ENCODE results near the gene RTL10. TPM values are rescaled to one million over a fixed set of nuclear protein-coding genes. Genes with fewer than 3 reads are reported as not detected.

The RTL10 gene
- 6.4 TPM for total RNA-seq

GRCh38 chr22:19854778-19855503, at the start of gene RTL10, which contains the start of gene GNB1L:
Gene RTL10, minus strand, starts transcription at chr22:19854874. Its CDS starts 2,613 bp downstream, at chr22:19852261.
Gene GNB1L, minus strand, starts transcription at chr22:19854874. Its CDS starts 33,519 bp downstream, at chr22:19821355.
- H3K4me1 ChIP-seq (ENCODE audit: insufficient read depth, low read length), result peaks cover 31% of the 10 kb centered on the region
- peak within 1 kb of the TSS; percentile 72 for H3K4me3 ChIP-seq (ENCODE audit: low read length)
- H3K27me3 ChIP-seq (ENCODE audit: insufficient read depth, low read length), result no peaks in the 10 kb centered on the region
- H3K9me3 ChIP-seq (ENCODE audit: low read depth, low read length), result no peaks in the 10 kb centered on the region

- no peaks in the 10 kb centered on the region for H3K27me3 ChIP-seq (ENCODE audit: insufficient read depth, low read length)
These were observed 49.6 kb upstream of the RTL10 start for GRCh38 chr22:19904174-19904856.

GRCh38 chr22:19903513-19903912, 48.8 kb upstream of the RTL10 start:
- Histone ChIP-seq H3K27me3 (ENCODE audit: insufficient read depth, low read length) (no peaks in the 10 kb centered on the region), H3K4me3 (ENCODE audit: low read length) (no peak overlapping the region), H3K4me1 (ENCODE audit: insufficient read depth, low read length) (no peaks in the 10 kb centered on the region), H3K9me3 (ENCODE audit: low read depth, low read length) (no peaks in the 10 kb centered on the region)

More at GRCh38 chr22:19904174-19904856, 49.6 kb upstream of the RTL10 start:
- Histone ChIP-seq H3K4me3 (ENCODE audit: low read length) (no peak overlapping the region), H3K9me3 (ENCODE audit: low read depth, low read length) (no peaks in the 10 kb centered on the region), H3K4me1 (ENCODE audit: insufficient read depth, low read length) (no peaks in the 10 kb centered on the region)

- Histone ChIP-seq H3K4me1 (ENCODE audit: insufficient read depth, low read length) (no peaks in the 10 kb centered on the region), H3K27me3 (ENCODE audit: insufficient read depth, low read length) (no peaks in the 10 kb centered on the region), H3K4me3 (ENCODE audit: low read length) (no peak overlapping the region), H3K9me3 (ENCODE audit: low read depth, low read length) (no peaks in the 10 kb centered on the region)
These were observed 48.4 kb upstream of the RTL10 start for GRCh38 chr22:19903031-19903430.

GRCh38 chr22:19902245-19902715, 47.6 kb upstream of the RTL10 start:
- H3K27me3 ChIP-seq (ENCODE audit: insufficient read depth, low read length), result no peaks in the 10 kb centered on the region
- no peaks in the 10 kb centered on the region for H3K4me1 ChIP-seq (ENCODE audit: insufficient read depth, low read length)
- H3K4me3 ChIP-seq (ENCODE audit: low read length), result no peak overlapping the region
- no peaks in the 10 kb centered on the region for H3K9me3 ChIP-seq (ENCODE audit: low read depth, low read length)

- H3K4me1 ChIP-seq (ENCODE audit: insufficient read depth, low read length), result no peaks in the 10 kb centered on the region
- no peaks in the 10 kb centered on the region for H3K27me3 ChIP-seq (ENCODE audit: insufficient read depth, low read length)
- H3K4me3 ChIP-seq (ENCODE audit: low read length), result no peak overlapping the region
- H3K9me3 ChIP-seq (ENCODE audit: low read depth, low read length), result no peaks in the 10 kb centered on the region
These were observed 47.0 kb upstream of the RTL10 start for GRCh38 chr22:19901577-19902244.

GRCh38 chr22:19900707-19901436, 46.2 kb upstream of the RTL10 start:
- no peak overlapping the region for H3K4me3 ChIP-seq (ENCODE audit: low read length)
- H3K27me3 ChIP-seq (ENCODE audit: insufficient read depth, low read length), result no peaks in the 10 kb centered on the region
- no peaks in the 10 kb centered on the region for H3K4me1 ChIP-seq (ENCODE audit: insufficient read depth, low read length)
- no peaks in the 10 kb centered on the region for H3K9me3 ChIP-seq (ENCODE audit: low read depth, low read length)

GRCh38 chr22:19898831-19899567, 44.3 kb upstream of the RTL10 start:
- H3K27me3 ChIP-seq (ENCODE audit: insufficient read depth, low read length), result no peaks in the 10 kb centered on the region
- no peak overlapping the region for H3K4me3 ChIP-seq (ENCODE audit: low read length)
- H3K9me3 ChIP-seq (ENCODE audit: low read depth, low read length), result no peaks in the 10 kb centered on the region

GRCh38 chr22:19898145-19898544, 43.5 kb upstream of the RTL10 start:
- Histone ChIP-seq H3K4me3 (ENCODE audit: low read length) (no peak overlapping the region), H3K9me3 (ENCODE audit: low read depth, low read length) (no peaks in the 10 kb centered on the region), H3K27me3 (ENCODE audit: insufficient read depth, low read length) (no peaks in the 10 kb centered on the region), H3K4me1 (ENCODE audit: insufficient read depth, low read length) (peaks cover 15% of the 10 kb centered on the region)

More at GRCh38 chr22:19898831-19899567, 44.3 kb upstream of the RTL10 start:
- H3K4me1 ChIP-seq (ENCODE audit: insufficient read depth, low read length), result peaks cover 7% of the 10 kb centered on the region

GRCh38 chr22:19897726-19898125, 43.1 kb upstream of the RTL10 start:
- Histone ChIP-seq H3K27me3 (ENCODE audit: insufficient read depth, low read length) (no peaks in the 10 kb centered on the region), H3K4me3 (ENCODE audit: low read length) (no peak overlapping the region), H3K4me1 (ENCODE audit: insufficient read depth, low read length) (peaks cover 19% of the 10 kb centered on the region), H3K9me3 (ENCODE audit: low read depth, low read length) (no peaks in the 10 kb centered on the region)

- H3K9me3 ChIP-seq (ENCODE audit: low read depth, low read length), result no peaks in the 10 kb centered on the region
- H3K4me3 ChIP-seq (ENCODE audit: low read length), result no peak overlapping the region
- H3K4me1 ChIP-seq (ENCODE audit: insufficient read depth, low read length), result peaks cover 29% of the 10 kb centered on the region
- no peaks in the 10 kb centered on the region for H3K27me3 ChIP-seq (ENCODE audit: insufficient read depth, low read length)
These were observed 42.1 kb upstream of the RTL10 start for GRCh38 chr22:19896665-19897355.

GRCh38 chr22:19895160-19895849, 40.6 kb upstream of the RTL10 start:
- H3K4me3 ChIP-seq (ENCODE audit: low read length), result no peak overlapping the region
- no peaks in the 10 kb centered on the region for H3K27me3 ChIP-seq (ENCODE audit: insufficient read depth, low read length)
- H3K9me3 ChIP-seq (ENCODE audit: low read depth, low read length), result no peaks in the 10 kb centered on the region
- peaks cover 44% of the 10 kb centered on the region for H3K4me1 ChIP-seq (ENCODE audit: insufficient read depth, low read length)

- H3K9me3 ChIP-seq (ENCODE audit: low read depth, low read length), result no peaks in the 10 kb centered on the region
- peaks cover 44% of the 10 kb centered on the region for H3K4me1 ChIP-seq (ENCODE audit: insufficient read depth, low read length)
- no peak overlapping the region for H3K4me3 ChIP-seq (ENCODE audit: low read length)
- H3K27me3 ChIP-seq (ENCODE audit: insufficient read depth, low read length), result no peaks in the 10 kb centered on the region
These were observed 38.7 kb upstream of the RTL10 start for GRCh38 chr22:19893363-19893762.
